GM19193 (cell line): ENCODE data around the gene ST6GALNAC4.

Source experiments
- POLR2A ChIP-seq: IDR thresholded peaks from 4 replicates; pipeline ENCODE4 v1.6.1; 2011; ENCODE audit not compliant: insufficient read depth, insufficient read length; ENCODE audit errors: extremely low read depth

Gene ST6GALNAC4

DNA sequence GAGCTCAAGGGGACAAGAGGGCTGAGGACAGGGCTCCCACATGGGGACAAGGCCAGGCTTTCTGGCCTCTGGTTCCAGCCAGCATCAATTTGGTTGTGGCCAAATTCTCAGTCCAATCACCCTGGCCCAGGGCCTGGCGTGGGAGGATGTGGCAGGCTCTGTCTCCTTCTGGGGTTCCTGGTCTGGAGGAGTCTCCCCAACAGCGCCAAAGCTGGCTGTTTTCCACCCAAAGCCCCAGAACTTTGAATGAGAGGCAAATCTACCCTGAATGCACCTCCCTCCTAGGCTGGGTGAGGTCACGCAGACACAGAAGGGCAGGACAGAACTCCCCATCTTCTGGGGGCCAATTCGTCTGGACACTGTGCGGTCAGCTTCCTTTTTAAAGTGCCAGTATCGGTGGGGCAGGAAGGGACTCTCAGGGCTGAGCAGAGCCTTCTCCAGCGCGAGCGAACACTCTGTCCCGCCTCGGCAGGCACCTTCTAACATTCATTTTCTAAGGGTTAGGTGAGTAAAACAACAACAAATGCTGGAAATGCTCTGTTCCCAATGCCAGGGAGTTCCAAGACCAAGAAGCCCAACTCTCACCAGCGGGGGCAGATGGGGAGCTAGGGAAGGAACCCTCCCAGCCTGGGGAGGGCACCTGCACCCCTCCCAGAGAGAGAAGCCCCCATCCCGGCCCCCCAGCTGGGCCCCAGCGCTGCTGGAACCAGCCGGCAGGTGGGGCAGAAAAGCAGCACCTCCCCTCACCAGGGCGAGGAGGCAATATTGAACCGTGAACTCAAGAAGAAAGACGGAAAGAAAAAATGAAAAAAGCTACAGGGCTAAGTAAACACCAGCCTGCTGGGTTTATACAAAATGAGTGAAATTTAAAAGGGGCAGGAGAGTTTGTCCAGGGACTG lies 24.5 kb upstream of the ST6GALNAC4 start:
- TF ChIP-seq POLR2A: no peak

DNA sequence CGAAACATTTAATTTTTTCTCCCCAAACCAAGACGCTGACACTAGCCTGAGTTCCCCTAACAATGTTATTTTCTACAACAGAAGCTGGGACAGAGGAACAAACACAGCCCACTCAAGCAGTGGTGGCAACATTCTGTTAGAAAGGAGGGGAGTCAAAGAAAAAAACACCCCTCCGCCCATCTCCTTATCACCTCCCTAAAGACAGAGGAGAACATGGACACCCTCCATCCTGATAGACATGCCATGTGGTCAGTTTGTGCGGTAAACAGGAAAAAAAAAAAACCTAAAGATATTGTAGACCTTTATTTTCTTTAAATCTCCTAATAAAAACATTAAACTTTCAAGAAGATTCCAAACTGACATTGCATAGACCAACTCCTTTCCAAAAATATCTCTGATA lies 23.8 kb upstream of the ST6GALNAC4 start:
- TF ChIP-seq POLR2A: no peak

GRCh38 chr9:127938298-127938690 lies 21.5 kb upstream of the ST6GALNAC4 start:
- TF ChIP-seq POLR2A: no peak

GRCh38 chr9:127937388-127938297 lies 20.8 kb upstream of the ST6GALNAC4 start, which contains the start of gene DPM2:
Gene DPM2 (minus strand): TSS chr9:127937854. CDS start chr9:127937820, 34 bp downstream.
- peak; percentile 87 for TF ChIP-seq POLR2A

DNA sequence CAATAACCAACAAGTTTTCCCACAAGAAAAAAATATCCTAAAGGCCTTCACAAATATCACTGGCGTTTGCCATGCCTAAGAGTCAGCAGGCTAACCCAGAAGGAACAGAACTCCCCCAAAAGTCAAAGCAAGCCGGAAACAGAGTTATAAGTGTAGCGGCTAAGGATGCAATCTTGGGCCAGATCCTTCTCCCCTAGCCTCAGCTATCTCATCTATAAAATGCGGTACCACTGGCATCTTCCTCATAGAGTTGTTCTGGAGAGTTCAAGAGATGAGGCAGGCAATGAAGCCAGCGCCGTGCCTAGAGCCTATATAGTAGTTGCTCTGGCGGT lies 20.2 kb upstream of the ST6GALNAC4 start:
- no peak for TF ChIP-seq POLR2A

GRCh38 chr9:127936347-127936852 lies 19.6 kb upstream of the ST6GALNAC4 start:
- no peak for TF ChIP-seq POLR2A

DNA sequence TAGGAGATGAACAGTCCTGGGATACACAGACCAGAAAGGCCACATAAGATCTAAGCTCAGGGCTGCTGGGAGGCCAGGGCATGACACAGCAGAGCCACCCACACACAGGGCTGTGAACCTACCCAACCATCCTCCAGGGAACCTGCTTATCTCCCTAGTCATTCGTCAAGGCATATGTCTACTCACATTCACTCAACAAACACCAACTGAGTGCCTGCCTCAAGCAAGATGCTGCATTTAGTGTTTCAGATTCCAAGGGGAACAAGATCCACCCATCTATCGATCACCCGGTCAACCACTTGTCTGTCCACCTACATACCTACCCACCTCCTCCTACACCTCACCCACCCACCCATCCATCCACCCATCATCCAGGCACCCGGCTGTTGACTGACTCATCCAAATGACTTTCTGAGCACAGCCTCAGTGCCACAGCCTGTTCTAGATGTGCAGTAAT lies 19.0 kb upstream of the ST6GALNAC4 start:
- TF ChIP-seq POLR2A: no peak

- no peak for TF ChIP-seq POLR2A
These were observed 18.1 kb upstream of the ST6GALNAC4 start for GRCh38 chr9:127934986-127935385.

DNA sequence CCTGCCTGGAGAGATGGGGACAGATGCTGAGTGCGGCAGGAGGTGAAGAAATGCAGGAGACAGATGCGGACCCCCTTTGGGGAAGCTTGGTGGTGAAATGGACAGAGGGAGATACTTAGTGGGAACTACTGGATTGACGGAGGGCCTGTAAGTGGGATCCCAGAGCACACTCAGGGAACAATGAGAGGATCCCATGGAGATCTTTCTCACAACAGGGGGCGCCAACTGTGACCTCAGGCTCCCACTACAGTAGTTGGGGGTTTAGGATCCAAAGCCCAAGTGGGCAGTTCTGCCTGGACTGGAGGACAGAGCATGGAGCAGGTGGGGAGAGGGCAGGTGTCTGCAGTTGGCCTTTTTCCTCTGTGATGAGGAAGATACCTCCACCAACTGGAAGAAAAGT lies 17.4 kb upstream of the ST6GALNAC4 start:
- TF ChIP-seq POLR2A: no peak

GRCh38 chr9:127931092-127931881 lies 14.4 kb upstream of the ST6GALNAC4 start:
- TF ChIP-seq POLR2A: no peak

DNA sequence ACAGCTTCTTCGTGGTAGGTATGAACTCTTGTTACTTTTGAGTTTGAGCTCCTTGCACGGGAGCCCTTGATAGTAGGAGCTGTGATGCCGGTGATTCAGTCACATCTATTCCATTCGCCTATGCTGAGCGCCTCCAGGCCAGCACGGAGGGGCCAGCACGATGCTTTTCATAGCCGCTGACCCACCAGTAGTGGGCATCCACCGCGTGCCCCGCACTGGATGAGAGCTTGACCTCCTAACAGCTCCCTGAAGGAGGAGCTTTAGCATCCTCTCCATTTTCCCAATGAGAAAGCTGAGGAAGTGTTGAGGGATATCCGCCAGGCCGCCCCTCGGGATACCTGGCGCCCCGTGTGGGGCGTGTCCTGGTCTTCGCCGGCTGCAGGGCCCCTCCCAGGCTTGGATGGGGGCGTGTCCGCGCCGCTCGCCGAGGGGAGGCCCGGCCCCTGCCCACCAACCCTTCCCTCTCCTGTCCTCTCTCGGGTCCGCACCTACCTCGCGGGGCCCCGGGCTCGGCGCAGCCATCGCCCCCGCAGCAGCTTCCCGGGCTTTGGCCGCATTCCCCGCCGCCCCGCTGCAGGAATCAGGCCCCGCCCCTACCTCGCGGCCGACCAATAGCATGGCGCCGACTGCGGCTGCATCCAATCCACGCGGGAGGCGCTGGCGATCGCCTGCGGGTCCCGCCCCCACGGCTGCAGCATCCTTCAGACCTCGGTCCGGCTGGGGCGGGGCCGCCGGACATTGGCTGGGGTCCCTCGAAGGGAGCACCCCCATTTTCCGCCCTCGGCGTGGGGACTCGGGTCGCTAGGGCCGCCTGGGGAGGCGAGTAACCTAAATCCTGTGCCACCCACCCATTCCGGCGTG lies 13.6 kb upstream of the ST6GALNAC4 start, which contains the start of gene PIP5KL1:
Gene PIP5KL1, minus strand, starts transcription at position 547 of the 861 bp plus-strand sequence. Its CDS starts 25 bp downstream, at position 522.
- no peak for TF ChIP-seq POLR2A

DNA sequence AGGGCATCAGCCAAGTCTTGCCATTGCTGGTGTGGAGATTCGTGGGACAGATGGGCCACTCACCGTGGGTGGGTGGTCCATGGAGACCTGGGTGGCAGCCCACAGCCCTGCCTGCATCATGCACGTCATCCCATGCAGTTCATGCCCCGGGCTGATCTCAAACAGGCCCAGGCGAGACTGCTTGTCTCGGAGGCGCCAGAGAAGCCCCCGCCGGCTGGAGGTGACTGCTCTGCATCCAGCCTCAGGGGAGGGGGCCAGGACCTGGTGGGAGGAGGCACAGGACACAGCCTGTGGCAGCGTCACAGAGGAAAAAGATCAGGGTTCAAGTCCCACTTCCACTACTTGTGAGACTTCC lies 12.8 kb upstream of the ST6GALNAC4 start:
- no peak for TF ChIP-seq POLR2A
